Breast epithelium (tissue), 3 donors: ENCODE data around the gene ADPRHL1.

Experiments
- CTCF ChIP-seq, 3 donors: fragments of 450-650 bp; IDR thresholded peaks; one replicate each; pipeline ENCODE4 v1.5.1; 2016 to 2017; ENCODE audit warnings: antibody characterized with exemption in 3 of 3, mild to moderate bottlenecking in 3 of 3, moderate library complexity in 3 of 3
- POLR2AphosphoS5 ChIP-seq, 3 donors: sonication (generic); formaldehyde crosslinking; IDR thresholded peaks; one replicate each; pipeline ENCODE4 v1.6.1; 2017; ENCODE audit warnings: antibody characterized with exemption in 3 of 3

DNA sequence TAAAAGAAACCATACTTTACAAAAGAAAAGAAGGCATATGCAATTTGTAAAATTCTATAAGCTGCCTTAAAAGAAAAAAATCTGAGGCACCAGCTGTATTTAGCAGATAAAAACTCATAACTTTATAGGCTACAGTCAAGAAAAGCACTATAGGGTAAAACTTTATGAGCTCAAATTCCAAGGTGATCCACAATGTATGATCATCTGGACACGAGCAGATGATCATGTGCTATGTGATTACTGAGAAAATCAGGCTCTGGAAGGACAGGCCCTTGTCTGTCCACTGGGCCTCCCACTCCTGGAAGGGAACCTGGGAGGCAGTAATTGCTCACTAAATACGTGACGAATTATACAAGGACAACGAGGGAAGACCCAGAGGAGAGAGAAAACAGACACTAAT lies 96.7 kb downstream of the ADPRHL1 start:
- TF ChIP-seq CTCF (IDR thresholded peaks at IDR 0.05) (no peak), POLR2AphosphoS5 (IDR thresholded peaks at IDR 0.05) (no peak)
